Right lobe of liver (tissue), 6 donors: ENCODE measurements around the gene PRKCG. TPM values are rescaled to one million over a fixed set of nuclear protein-coding genes. Genes with fewer than 3 reads are reported as not detected.

Experiments
- ATAC-seq, 4 donors: fragments of 200-7000 bp; cut with Tn5 transposase; one replicate each; pipeline ENCODE4 v1.9.1; 2020; ENCODE audit warnings: mild to moderate bottlenecking in 4 of 4, moderate library complexity in 4 of 4
- DNase-seq, 3 donors: peaks; one replicate each; pipeline ENCODE4 v3.0.0-alpha.2; 2020
- H3K27ac ChIP-seq, 3 donors: fragments of 200-600 bp; one replicate each; pipeline ENCODE4 v1.8.0; 2022
- H3K27me3 ChIP-seq, 2 donors: fragments of 200-600 bp; one replicate each; pipeline ENCODE4 v1.8.0; 2022
- H3K36me3 ChIP-seq, 4 donors: fragments of 200-600 bp; sonication (generic) in 1 of 4; one replicate each; pipeline versions ENCODE4 v1.5.1 to v1.8.0; 2017 to 2022; ENCODE audit warnings: control low read depth in 1 of 4
- H3K4me1 ChIP-seq, 4 donors: fragments of 200-600 bp; sonication (generic) in 1 of 4; one replicate each; pipeline versions ENCODE4 v1.5.1 to v1.8.0; 2017 to 2022; ENCODE audit warnings: control low read depth in 1 of 4
- H3K4me3 ChIP-seq, 3 donors: fragments of 200-600 bp; one replicate each; pipeline ENCODE4 v1.8.0; 2022
- H3K9me3 ChIP-seq, 4 donors: fragments of 200-600 bp; sonication (generic) in 1 of 4; one replicate each; pipeline versions ENCODE4 v1.5.1 to v1.8.0; 2017 to 2022; ENCODE audit warnings: control low read depth in 1 of 4
- CTCF ChIP-seq, 4 donors: fragments of 200-600 bp in 3 of 4; fragments of 450-650 bp in 1 of 4; IDR thresholded peaks; one replicate each; pipeline versions ENCODE4 v1.5.1 to v1.8.0; 2016 to 2022; ENCODE audit warnings: antibody characterized with exemption in 4 of 4, mild to moderate bottlenecking in 2 of 4
- POLR2A ChIP-seq: fragments of 450-650 bp; IDR thresholded peaks from one replicate; pipeline ENCODE4 v1.6.1; 2017; ENCODE audit warnings: antibody characterized with exemption, mild to moderate bottlenecking
- WGBS: methylation state at CpG from one replicate; pipeline ENCODE4 v1.1.6; 2018; ENCODE audit warnings: low coverage, low lambda C conversion rate; ENCODE audit not compliant: insufficient coverage; ENCODE audit errors: missing lambda C conversion rate; 5-methylcytosine and 5-hydroxymethylcytosine counted together
- intact Hi-C, 2 donors: fragments of 100-400 bp; cut with DNase I; formaldehyde crosslinking; loops; one replicate each; pipeline versions ENCODE4 v1.11.2 to v1.14.1; 2022
- total RNA-seq, 6 experiments: library from RNA; depleted of rRNA in 2 of 6; stranded (reverse); fragments of >200 nt in 2 of 6; fragmentation: NEBNext Ultra II Directional in 3 of 6; extraction: Animal tissue kit (Norgen Biotek cat#: 25700) in 3 of 6; gene quantifications; one replicate each; pipeline versions ENCODE4 v1.1.0 to v1.2.4, GENCODE V29; 2016 to 2023
- donor health status: DM: no; HTN: yes; CAD: no.
- donor health status: DM: no; HTN: no; CAD: no.
- donor health status: DM: no; HTN: no; CAD: no.
- donor health status: DM: no; HTN: yes; CAD: no.
- donor health status: DM: no; HTN: yes; CAD: no.

PRKCG gene
- total RNA-seq, 6 experiments from 2014 or later: not detected

GRCh38 chr19:53892981-53893325, 11.0 kb downstream of the PRKCG start:
- Histone ChIP-seq H3K9me3 (no peaks in the 10 kb centered on the region), H3K27me3 (no peaks in the 10 kb centered on the region), H3K4me3 (no peak overlapping the region), H3K27ac (no peak overlapping the region), H3K36me3 (no peaks in the 10 kb centered on the region), H3K4me1 (no peaks in the 10 kb centered on the region)
- DNase-seq (no peak), ATAC-seq (no peak)
- 31% methylated on average over 8 of the region's 8 CpGs for WGBS
- TF ChIP-seq POLR2A (no peak), CTCF (IDR thresholded peaks at IDR 0.05) (no peak)
- intact Hi-C loops: no loop called here

- DNase-seq (no peak), ATAC-seq (no peak)
- no peaks in the 10 kb centered on the region for H3K9me3 ChIP-seq
- intact Hi-C loops: no loop called here
- H3K36me3 ChIP-seq: no peaks in the 10 kb centered on the region
- TF ChIP-seq CTCF (IDR thresholded peaks at IDR 0.05) (no peak), POLR2A (no peak)
- no peaks in the 10 kb centered on the region for H3K4me1 ChIP-seq
- no peak overlapping the region for H3K4me3 ChIP-seq
- H3K27ac ChIP-seq: no peak overlapping the region
- no peaks in the 10 kb centered on the region for H3K27me3 ChIP-seq
- WGBS: 54% methylated on average over 9 of the region's 9 CpGs
These were observed 12.7 kb downstream of the PRKCG start for GRCh38 chr19:53894707-53895106.

GRCh38 chr19:53896682-53897081, 14.7 kb downstream of the PRKCG start:
- Histone ChIP-seq H3K36me3 (no peaks in the 10 kb centered on the region), H3K27me3 (no peaks in the 10 kb centered on the region), H3K9me3 (no peaks in the 10 kb centered on the region), H3K4me3 (no peak overlapping the region), H3K27ac (no peak overlapping the region), H3K4me1 (no peaks in the 10 kb centered on the region)
- WGBS: 21% methylated on average over 4 of the region's 4 CpGs
- no peak for ATAC-seq
- DNase-seq: no peak
- TF ChIP-seq POLR2A (no peak), CTCF (IDR thresholded peaks at IDR 0.05) (no peak)
- intact Hi-C loops: no loop called here

- H3K27ac ChIP-seq: no peak overlapping the region
- H3K4me3 ChIP-seq: no peak overlapping the region
- H3K27me3 ChIP-seq: no peaks in the 10 kb centered on the region
- no peaks in the 10 kb centered on the region for H3K4me1 ChIP-seq
- ATAC-seq: no peak
- no peaks in the 10 kb centered on the region for H3K36me3 ChIP-seq
- TF ChIP-seq CTCF (IDR thresholded peaks at IDR 0.05): no peak
- TF ChIP-seq POLR2A: no peak
- WGBS: 17% methylated on average over 4 of the region's 4 CpGs
- no peak for DNase-seq
- intact Hi-C loops: no loop called here
- no peaks in the 10 kb centered on the region for H3K9me3 ChIP-seq
These were observed 15.5 kb downstream of the PRKCG start for GRCh38 chr19:53897459-53897858.

GRCh38 chr19:53898166-53898565, 16.2 kb downstream of the PRKCG start:
- TF ChIP-seq CTCF (IDR thresholded peaks at IDR 0.05): no peak
- no peak for TF ChIP-seq POLR2A
- WGBS: 2% methylated on average over 14 of the region's 16 CpGs
- no peaks in the 10 kb centered on the region for H3K36me3 ChIP-seq
- no peaks in the 10 kb centered on the region for H3K9me3 ChIP-seq
- no peak overlapping the region for H3K27ac ChIP-seq
- no peak overlapping the region for H3K4me3 ChIP-seq
- ATAC-seq: no peak
- no peaks in the 10 kb centered on the region for H3K4me1 ChIP-seq
- intact Hi-C loops: no loop called here
- no peaks in the 10 kb centered on the region for H3K27me3 ChIP-seq
- no peak for DNase-seq
